ENCODE data around the gene OLA1.

Gene OLA1

GRCh38 chr2:174224125-174224524 lies 24.2 kb downstream of the OLA1 start:
- DNase-seq = no peak

DNA sequence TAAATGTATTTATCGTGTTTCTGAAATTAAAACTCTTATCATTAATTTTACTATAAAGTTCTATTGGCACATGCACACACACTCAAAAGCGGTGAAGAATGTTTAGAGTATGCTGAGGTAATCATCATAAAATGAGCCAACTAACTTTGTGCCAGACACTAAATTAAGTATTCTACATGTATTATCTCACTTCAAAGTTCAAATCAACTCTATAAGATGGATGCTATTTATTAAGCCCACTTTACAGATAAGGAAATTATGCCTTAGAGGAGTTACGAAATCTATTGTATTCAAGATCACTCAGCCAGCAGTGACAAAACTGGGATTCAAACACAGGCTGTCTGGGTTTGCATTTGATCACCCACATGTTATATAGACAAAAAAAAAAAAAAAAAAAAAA lies 24.9 kb downstream of the OLA1 start:
- DNase-seq = no peak

DNA sequence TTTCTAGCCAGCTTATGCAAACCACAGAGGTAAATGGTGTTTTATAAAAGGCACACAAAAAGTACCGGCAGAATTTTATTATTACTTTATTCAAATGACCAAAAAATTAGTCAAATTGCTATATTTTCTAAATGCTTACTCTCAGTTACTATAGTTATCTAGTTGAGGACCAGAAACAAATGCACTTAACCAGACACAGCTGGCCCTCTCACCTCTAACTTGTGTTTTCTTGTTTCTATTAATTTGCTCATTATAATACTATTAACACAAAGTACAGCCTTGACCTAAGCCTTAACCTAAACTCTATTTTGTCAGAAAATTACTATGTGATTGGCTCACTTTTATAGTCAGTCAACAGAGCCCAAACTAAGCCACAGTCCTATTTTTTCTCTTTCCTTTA lies 26.2 kb downstream of the OLA1 start:
- DNase-seq = no peak

- no peak for DNase-seq
Measured at GRCh38 chr2:174219321-174219720, 29.0 kb downstream of the OLA1 start.

GRCh38 chr2:174218773-174219172 lies 29.6 kb downstream of the OLA1 start:
- no peak for DNase-seq

- no peak for DNase-seq
Measured at GRCh38 chr2:174217869-174218268, 30.5 kb downstream of the OLA1 start.

DNA sequence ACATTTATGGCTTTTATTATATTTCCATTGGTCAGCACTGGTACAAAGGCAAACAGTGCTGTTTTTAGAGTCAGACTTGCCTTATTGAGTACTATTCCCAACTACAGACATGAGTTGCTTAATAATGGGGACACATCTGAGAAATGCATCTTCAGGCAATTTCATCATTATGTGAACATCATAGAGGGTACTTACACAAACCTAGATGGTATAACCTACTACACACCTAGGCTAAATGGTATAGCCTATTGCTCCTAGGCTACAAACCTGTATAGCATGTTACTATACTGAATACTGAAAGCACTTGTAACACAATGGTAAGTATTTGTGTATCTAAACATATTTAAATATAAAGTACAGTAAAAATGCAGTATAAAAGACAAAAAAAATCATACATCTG lies 36.4 kb downstream of the OLA1 start:
- DNase-seq = no peak

DNA sequence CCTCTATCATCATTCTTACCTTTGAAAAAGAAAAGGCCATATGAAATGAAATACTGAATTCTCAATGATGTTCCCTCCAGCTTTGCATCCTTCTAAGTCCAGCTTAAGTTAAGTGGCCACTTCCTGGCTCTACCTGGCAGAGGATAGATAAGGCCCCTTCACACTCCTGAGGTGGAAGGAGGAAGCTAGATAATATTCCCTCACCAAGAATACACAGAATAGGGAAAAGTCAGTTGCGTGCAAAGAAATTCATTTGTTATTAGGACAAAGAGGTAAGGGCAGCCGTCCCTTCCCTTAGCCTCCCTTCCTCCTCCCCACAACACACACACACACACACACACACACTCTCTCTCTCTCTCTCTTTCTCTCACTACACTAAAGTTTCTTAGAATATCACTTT lies 37.5 kb downstream of the OLA1 start:
- no peak for DNase-seq

GRCh38 chr2:174209325-174209724 lies 39.0 kb downstream of the OLA1 start:
- DNase-seq = no peak

DNA sequence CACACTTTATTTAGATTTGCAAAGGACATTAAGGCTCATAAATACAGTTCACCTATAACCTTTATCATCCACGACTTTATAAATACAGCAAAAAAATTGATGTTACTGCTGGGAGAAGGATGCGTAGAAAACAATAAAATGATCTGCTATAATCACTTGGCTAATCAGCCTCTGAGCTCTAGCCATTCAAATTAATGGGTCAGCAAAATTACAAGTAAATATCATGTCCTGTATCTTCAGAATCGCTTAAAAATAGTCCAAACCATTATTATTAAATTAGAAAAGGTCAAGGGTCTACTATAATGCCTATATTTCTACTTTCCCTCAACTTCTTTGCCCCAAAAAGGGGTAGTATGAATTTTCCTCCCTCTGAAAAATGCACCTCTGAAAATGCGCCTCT lies 40.3 kb downstream of the OLA1 start:
- no peak for DNase-seq

DNA sequence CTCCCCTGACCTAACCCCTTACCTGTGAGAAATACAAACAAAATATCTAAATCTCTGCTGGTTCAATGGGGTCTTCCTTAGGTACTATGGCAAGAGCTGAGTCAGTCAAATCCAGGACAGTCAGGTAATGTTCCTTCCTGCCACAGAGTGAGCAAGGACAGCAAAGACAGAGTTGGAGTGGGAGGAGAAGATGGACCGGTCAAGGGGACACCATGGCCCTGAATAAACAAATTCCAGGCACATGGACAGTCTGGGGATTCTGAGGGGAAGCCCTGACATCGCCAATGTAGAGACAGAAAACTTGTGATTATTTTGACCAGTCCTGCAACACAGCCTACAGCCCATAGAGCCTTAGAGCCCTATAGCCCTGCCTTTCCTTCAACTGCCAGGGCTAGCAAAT lies 42.8 kb downstream of the OLA1 start:
- no peak for DNase-seq

GRCh38 chr2:174202188-174202587 lies 46.1 kb downstream of the OLA1 start:
- no peak for DNase-seq

DNA sequence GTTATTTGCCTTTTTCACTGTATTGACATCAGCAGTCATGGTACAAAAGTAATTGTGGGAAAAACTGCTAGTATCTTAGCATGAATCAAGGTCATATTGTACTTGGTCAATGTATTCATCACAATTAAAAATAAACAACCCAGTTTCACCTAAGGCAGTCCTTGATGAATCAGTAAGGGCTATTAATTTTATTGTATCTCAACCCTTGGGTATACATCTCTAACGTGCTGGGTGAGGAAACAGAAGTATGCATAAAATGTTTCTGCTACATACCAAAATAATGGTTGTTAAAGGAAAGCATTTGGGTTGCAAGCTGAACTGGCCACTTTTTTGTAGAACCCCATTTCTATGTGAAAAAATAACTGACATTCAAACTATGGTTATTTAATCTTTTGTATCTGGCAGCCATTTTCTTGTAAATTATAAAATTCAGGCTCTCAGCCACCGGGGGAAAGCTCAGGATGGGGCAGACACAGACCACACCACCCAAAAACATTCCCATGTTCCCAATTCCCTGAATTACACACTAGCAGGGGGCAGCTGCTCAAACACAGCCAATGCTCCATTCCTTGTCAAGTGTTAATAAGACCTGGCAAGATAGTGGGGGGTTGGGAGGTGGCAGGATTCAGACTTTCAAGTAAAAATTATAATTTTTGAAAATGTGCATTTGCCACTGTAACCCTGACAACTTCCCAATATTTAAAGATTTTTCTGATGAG lies 49.3 kb downstream of the OLA1 start:
- DNase-seq = no peak

- no peak for DNase-seq
Measured at GRCh38 chr2:174195253-174195652, 53.1 kb downstream of the OLA1 start.

GRCh38 chr2:174193737-174194136 lies 54.6 kb downstream of the OLA1 start:
- no peak for DNase-seq

DNA sequence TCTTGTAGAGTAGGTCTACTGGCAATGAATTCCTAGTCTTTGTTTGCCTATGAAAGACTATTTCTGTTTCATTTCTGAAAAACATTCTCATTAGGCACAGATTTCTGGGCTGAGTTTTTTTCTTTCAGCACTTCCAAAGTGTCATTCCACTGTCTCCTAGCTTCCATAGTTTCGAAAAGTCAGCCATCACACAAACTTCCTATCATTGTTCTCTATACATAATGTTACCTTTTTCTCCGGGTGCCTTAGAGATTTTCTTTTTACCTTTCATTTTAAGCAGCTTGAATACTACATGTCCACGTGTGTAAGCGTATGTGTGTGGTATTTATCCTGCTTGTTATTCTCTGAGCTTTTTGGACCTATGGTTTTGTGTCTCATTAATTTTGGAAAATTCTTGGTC lies 55.7 kb downstream of the OLA1 start:
- no peak for DNase-seq

GRCh38 chr2:174191342-174192074 lies 56.8 kb downstream of the OLA1 start:
- DNase-seq = no peak

DNA sequence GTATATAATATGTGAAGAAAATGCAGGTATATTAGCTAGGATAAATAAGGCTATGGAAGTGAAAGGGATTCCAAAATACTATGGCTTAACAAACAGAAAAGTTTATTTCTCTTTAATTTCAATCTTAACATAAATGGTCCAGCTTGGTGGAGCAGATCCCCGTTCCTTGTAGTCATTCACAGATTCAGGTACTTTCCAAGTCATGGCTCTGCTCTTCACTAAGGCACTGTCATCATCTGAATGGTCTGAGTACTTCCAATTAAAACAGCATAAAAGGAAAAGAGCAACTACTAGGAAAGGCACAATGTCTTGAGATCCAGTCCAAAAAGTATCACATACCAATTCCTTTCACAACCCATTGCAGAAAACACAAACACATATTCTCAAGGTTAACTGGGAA lies 63.4 kb downstream of the OLA1 start:
- DNase-seq = no peak

DNA sequence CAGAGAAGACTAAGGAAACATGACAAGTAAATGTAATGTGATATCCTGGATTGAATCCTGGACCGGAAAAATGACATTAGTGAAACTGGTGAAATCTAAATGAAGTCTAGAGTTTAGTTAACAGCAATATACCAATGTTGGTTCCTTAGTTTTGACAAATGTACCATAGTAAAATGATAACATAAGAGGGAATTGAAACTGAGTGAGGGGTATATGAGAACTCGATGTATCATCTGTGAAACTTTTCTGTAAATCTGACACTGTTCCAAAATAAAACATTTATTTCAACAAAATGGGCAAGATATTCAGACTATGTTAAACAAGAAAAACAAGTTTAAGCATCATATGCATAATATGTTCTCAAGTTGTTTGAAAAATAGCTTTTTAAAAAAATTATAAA lies 63.8 kb downstream of the OLA1 start:
- DNase-seq = no peak

DNA sequence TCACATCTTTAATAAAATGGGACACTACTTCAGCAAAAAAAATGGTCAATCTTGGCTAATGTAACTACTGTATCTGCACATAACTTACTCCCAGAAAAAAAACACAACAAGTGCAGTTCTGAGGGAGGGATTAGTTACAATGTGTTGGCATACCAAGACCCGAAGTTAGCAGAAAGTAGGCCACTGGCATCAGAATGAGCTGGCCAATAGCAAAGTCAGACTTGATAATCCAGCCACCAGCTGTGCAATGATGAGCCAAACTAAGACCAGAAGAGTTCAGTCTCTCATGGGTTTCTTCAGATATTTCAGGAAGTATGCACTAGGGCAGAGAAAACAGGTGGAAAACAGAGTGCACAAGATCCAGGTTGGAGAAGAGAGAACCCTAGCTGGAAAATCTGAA lies 65.3 kb downstream of the OLA1 start:
- no peak for DNase-seq

- DNase-seq = no peak
Measured at GRCh38 chr2:174181368-174181767, 67.0 kb downstream of the OLA1 start.

- DNase-seq = no peak
Measured at GRCh38 chr2:174180726-174181236, 67.6 kb downstream of the OLA1 start.

GRCh38 chr2:174180165-174180724 lies 68.1 kb downstream of the OLA1 start:
- no peak for DNase-seq

DNA sequence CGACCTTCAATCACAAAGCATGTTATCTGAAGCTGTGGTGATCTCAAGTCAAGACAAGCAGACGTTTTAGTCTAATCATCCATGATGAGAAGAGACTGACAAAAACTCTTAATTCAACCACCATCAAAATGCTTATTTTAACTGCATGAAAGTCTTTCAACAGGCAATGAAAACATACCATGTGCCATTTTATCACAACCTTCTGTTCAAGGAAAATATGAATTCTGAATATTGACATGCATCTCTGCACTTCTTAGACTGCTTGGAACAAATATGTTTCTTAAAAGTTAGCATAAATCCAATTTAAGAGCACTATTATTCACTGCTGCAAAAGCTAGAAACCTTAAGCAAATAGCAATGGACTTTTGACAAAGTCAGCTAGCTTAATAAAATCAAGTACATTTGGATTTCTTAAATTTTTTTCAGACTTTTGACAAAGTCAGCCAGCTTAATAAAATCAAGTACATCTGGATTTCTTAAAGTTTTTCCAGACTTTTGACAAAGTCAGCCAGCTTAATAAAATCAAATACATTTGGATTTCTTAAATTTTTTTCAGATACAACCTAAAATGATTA lies 70.9 kb downstream of the OLA1 start:
- no peak for DNase-seq
